ENCODE measurements around the gene NUBP1. TPM values are rescaled to one million over a fixed set of nuclear protein-coding genes. Genes with fewer than 3 reads are reported as not detected.
"Not testable (repeated sequence)": the region's sequence is repeated elsewhere in the genome, so short reads cannot be mapped to it uniquely, and the experiment has no call there.

NUBP1 gene
- polyA plus RNA-seq, 1 donor from 2014 or later = 46.8 TPM

DNA sequence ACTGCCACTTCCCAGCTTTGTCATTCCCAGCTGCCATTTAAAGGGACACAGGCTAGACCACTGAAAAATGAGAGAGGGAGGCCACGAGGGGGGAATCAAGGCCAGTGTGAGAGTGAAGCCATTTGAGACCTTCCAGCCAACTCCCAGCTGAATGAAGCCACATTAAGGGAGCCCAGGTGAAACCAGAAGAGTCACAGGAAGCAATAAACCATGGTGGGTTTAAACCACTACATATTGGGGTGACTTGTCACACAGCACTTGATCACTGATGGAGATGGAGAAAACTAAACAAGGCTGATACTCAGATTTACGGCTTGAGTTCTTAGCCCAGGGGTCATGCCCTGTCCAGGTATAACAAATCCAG, 2.8 kb upstream of the NUBP1 start:
- Mint-ChIP-seq H3K36me3 (peaks cover 4% of the 10 kb centered on the region), H3K9me3 (no peaks in the 10 kb centered on the region), H3K27me3 (no peaks in the 10 kb centered on the region), H3K27ac (peak overlapping the region; percentile 67 to 74 (median 73)), H3K4me1 (peaks cover 36 to 42% (median 38%) of the 10 kb centered on the region in 3 donors), H3K4me3 (peak overlapping the region in 2 of 4 donors; percentile 58 to 73)

- Mint-ChIP-seq H3K27ac (peak overlapping the region; percentile 67 to 74 (median 73)), H3K4me3 (peak overlapping the region in 1 of 4 donors; percentile 73), H3K4me1 (peaks cover 37 to 43% (median 38%) of the 10 kb centered on the region in 3 donors)
- H3K27me3 Mint-ChIP-seq, H3K36me3 Mint-ChIP-seq, H3K9me3 Mint-ChIP-seq: not testable (repeated sequence)
Observed at GRCh38 chr16:10741249-10741648, 2.4 kb upstream of the NUBP1 start.

- Mint-ChIP-seq H3K4me3 (peak overlapping the region in 3 of 4 donors; percentile 18 to 80 (median 73)), H3K27ac (peak overlapping the region; percentile 73 to 85 (median 74)), H3K4me1 (peaks cover 36 to 43% (median 38%) of the 10 kb centered on the region in 3 donors), H3K27me3 (no peaks in the 10 kb centered on the region), H3K36me3 (peaks cover 4% of the 10 kb centered on the region), H3K9me3 (no peaks in the 10 kb centered on the region)
Observed at GRCh38 chr16:10741844-10742243, 1.8 kb upstream of the NUBP1 start.

GRCh38 chr16:10743227-10743609, 424 bp upstream of the NUBP1 start:
- Mint-ChIP-seq H3K27ac (peak overlapping the region; percentile 89 to 100 (median 98)), H3K36me3 (peaks cover 4% of the 10 kb centered on the region), H3K4me3 (peak overlapping the region; percentile 85 to 98 (median 96)), H3K27me3 (no peaks in the 10 kb centered on the region), H3K4me1 (peaks cover 27 to 35% (median 30%) of the 10 kb centered on the region in 3 donors), H3K9me3 (no peaks in the 10 kb centered on the region)

DNA sequence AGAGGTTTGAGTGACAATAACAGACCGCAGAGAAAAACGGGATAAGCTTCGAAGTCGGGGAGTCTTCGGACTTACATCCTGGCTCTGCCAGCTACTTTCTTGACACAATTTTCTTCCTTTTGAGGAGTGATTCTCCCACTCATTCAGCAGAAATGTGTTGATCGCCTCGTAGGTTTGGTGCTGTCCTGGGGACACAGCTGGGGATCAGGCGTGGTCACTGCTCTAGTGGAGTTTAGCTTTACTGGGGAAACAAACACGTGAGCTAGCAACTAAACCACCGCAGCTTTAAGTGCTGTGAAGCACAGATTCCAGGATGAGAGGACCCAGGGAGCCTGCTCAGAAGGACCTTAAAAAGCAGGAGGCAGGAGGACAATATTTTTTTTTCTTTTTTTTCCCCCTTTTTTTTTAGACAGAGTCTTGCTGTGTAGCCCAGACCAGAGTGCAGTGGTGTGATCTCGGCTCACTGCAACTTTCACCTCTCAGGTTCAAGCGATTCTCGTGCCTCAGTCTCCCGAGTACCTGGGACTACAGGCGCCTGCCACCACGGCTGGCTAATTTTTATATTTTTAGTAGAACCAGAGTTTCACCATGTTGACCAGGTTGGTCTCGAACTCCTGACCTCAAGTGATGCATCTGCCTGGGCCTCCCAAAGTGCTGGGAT, 858 bp downstream of the NUBP1 start:
- Mint-ChIP-seq H3K27me3 (no peaks in the 10 kb centered on the region), H3K4me1 (peaks cover 23 to 32% (median 27%) of the 10 kb centered on the region in 3 donors), H3K9me3 (no peaks in the 10 kb centered on the region), H3K4me3 (peak overlapping the region; percentile 85 to 98 (median 96)), H3K27ac (peak overlapping the region; percentile 89 to 100 (median 98)), H3K36me3 (peaks cover 4% of the 10 kb centered on the region)

DNA sequence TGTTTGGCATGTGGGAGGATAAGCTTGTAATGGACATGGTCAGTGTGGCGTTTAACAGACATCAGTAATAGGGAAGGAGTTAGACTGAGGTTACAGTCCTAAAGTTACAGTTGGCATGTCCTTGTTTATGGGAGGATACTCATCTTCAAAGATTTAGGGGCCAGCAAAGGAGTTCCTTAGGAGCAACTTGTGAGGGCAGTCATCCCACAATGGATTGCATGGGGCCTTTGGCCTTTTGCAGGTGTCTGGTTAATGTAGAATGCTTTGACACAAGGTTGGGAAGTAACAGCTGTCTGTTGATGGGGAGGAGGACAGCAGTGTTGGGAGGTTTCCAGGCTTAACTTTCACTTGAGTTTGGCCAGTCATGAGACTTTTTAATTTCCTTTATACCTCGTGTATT, 2.2 kb downstream of the NUBP1 start:
- Mint-ChIP-seq H3K27ac (peak overlapping the region in 1 of 3 donors; percentile 28), H3K4me1 (peaks cover 20 to 28% (median 26%) of the 10 kb centered on the region in 3 donors), H3K9me3 (no peaks in the 10 kb centered on the region), H3K27me3 (no peaks in the 10 kb centered on the region), H3K4me3 (peak overlapping the region in 2 of 4 donors; percentile 35 to 73), H3K36me3 (peaks cover 4% of the 10 kb centered on the region)

DNA sequence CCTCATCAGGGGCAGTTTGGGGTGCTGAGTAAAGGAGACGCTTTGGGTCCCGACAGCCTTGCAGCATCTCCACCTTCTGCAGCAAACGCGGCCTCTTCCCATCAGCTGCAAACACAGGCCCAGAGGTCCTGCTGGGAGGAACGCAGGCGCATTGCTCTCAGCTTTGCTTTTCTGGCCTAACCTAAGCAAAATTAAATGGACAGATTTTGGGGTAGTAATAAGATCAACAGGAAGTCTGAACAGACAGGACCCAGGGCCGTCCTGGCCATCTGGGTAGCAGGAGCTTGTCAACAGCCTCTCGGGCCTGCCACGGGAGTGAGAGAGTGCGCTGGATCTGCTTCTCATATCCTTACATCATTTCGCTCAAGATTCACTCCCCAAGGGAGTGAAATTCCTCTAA, 7.2 kb downstream of the NUBP1 start:
- Mint-ChIP-seq H3K27ac (peak overlapping the region; percentile 61 to 92 (median 89)), H3K9me3 (no peaks in the 10 kb centered on the region), H3K36me3 (peaks cover 5% of the 10 kb centered on the region), H3K27me3 (no peaks in the 10 kb centered on the region), H3K4me1 (peaks cover 16 to 30% (median 30%) of the 10 kb centered on the region in 3 donors), H3K4me3 (peak overlapping the region in 3 of 4 donors; percentile 36 to 83 (median 61))

GRCh38 chr16:10751291-10751697, 7.7 kb downstream of the NUBP1 start:
- Mint-ChIP-seq H3K4me3 (peak overlapping the region in 3 of 4 donors; percentile 61 to 83 (median 73)), H3K4me1 (peaks cover 15 to 30% (median 29%) of the 10 kb centered on the region in 3 donors), H3K27ac (peak overlapping the region; percentile 61 to 92 (median 89)), H3K36me3 (peaks cover 5% of the 10 kb centered on the region), H3K9me3 (no peaks in the 10 kb centered on the region), H3K27me3 (no peaks in the 10 kb centered on the region)

DNA sequence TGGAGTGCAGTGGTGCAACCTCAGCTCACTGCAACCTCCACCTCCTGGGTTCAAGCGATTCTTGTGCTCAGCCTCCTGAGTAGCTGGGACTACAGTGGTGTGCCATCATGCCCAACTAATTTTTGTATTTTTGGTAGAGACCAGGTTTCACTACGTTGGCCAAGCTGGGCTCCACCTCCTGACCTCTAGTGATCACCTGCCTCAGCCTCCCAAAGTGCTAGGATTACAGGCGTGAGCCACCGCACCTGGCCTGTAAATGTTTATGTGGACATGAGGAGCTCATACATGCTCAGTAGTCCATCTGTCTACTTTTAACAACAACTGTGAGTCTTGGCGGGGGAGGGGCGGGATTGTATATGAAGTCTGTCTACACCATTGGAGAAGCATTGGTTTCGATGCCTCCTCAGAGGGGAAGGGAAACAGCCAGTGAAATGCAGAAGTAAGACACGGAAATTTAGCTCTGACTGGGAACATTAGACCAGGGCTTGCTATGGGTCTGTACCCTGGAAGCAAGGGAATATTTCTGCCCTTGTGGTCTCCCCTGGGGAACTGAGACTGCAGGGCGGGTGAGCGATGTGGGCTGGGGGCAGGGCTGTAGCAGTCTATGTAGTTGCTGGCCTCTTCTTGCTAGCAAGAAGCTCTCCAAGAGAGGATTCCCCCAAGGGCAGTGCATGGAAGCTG, 9.3 kb downstream of the NUBP1 start:
- H3K4me1 Mint-ChIP-seq = peaks cover 15 to 34% (median 29%) of the 10 kb centered on the region in 3 donors
- peak overlapping the region in 3 of 4 donors; percentile 1 to 67 (median 66) for H3K4me3 Mint-ChIP-seq
- H3K36me3 Mint-ChIP-seq = peaks cover 5% of the 10 kb centered on the region
- peak overlapping the region; percentile 16 to 93 (median 22) for H3K27ac Mint-ChIP-seq
- no peaks in the 10 kb centered on the region for H3K27me3 Mint-ChIP-seq
- H3K9me3 Mint-ChIP-seq = no peaks in the 10 kb centered on the region

DNA sequence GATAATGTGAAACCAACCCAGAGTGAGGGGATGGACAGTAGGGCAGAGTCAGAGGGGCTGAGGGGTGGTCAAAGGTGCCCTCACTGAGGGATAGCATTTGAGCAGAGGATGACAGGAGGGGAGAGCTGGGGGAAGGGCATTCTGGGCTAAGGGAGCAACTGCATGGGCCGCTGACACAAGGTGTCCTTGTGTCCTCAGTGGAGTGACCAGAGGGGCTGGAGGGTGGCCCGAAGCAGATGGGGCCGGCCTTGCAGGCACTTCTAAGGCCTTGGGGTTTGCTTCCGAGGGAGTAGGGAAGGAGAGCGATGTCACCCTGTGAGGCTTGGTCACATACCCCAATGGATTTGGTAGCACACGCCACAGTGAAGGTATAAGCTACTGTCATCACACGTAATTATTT, 10.0 kb downstream of the NUBP1 start:
- Mint-ChIP-seq H3K27ac (peak overlapping the region; percentile 2 to 93 (median 16)), H3K4me1 (peaks cover 15 to 34% (median 29%) of the 10 kb centered on the region in 3 donors), H3K4me3 (peak overlapping the region in 3 of 4 donors; percentile 21 to 67 (median 66)), H3K36me3 (peaks cover 5% of the 10 kb centered on the region), H3K9me3 (no peaks in the 10 kb centered on the region), H3K27me3 (no peaks in the 10 kb centered on the region)

DNA sequence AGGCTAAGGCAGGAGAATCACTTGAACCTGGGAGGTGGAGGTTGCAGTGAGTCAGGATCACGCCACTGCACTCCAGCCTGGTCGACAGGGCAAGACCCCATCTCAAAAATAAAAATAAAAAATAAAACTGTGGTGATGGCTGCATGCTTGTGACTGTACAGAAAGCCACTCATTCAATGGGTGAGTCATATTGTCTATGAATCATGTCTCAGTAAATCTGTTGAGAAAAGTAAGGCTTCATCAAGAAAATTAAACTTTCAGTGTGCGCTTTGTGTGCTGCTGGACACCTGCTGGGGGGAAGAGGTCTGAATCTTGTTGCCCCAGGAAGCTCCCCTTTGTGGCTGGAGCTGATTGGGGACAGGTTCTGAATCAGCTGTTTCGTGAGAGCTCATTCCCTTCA, 11.3 kb downstream of the NUBP1 start:
- no peaks in the 10 kb centered on the region for H3K27me3 Mint-ChIP-seq
- peaks cover 5% of the 10 kb centered on the region for H3K36me3 Mint-ChIP-seq
- H3K4me3 Mint-ChIP-seq = no peak overlapping the region
- H3K4me1 Mint-ChIP-seq = peaks cover 15 to 34% (median 29%) of the 10 kb centered on the region in 3 donors
- H3K9me3 Mint-ChIP-seq = no peaks in the 10 kb centered on the region
- H3K27ac Mint-ChIP-seq = peak overlapping the region in 1 of 3 donors; percentile 46

GRCh38 chr16:10756574-10756973, 12.9 kb downstream of the NUBP1 start:
- H3K4me3 Mint-ChIP-seq = no peak overlapping the region
- H3K27me3 Mint-ChIP-seq = no peaks in the 10 kb centered on the region
- H3K27ac Mint-ChIP-seq = no peak overlapping the region
- H3K9me3 Mint-ChIP-seq = no peaks in the 10 kb centered on the region
- peaks cover 7% of the 10 kb centered on the region for H3K36me3 Mint-ChIP-seq
- H3K4me1 Mint-ChIP-seq = peaks cover 7 to 26% (median 19%) of the 10 kb centered on the region in 3 donors

- Mint-ChIP-seq H3K27ac (peak overlapping the region in 1 of 3 donors; percentile 80), H3K4me3 (no peak overlapping the region), H3K36me3 (peaks cover 10% of the 10 kb centered on the region), H3K27me3 (no peaks in the 10 kb centered on the region), H3K4me1 (peaks cover 5 to 14% (median 9%) of the 10 kb centered on the region in 3 donors), H3K9me3 (no peaks in the 10 kb centered on the region)
Observed at GRCh38 chr16:10760858-10761257, 17.2 kb downstream of the NUBP1 start.

DNA sequence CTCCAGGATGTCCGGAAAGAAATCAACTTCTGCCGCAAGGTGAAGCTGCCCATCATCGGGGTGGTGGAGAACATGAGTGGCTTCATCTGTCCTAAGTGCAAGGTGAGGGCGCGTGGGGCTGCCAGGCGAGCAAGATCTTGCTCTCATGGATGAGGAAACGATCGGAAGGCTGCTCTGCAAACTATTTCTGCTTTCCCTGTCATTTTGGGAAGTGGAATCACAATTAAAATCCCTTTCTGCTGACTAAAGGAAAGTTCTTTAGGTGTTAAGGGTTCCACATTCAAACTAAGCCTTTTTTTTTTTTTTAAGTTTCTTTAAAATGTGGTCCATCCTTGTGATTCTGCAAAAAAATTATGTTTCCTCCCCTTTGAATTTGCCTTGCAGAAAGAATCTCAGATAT, 17.7 kb downstream of the NUBP1 start:
- Mint-ChIP-seq H3K9me3 (no peaks in the 10 kb centered on the region), H3K4me3 (no peak overlapping the region), H3K27me3 (no peaks in the 10 kb centered on the region), H3K36me3 (peaks cover 13% of the 10 kb centered on the region), H3K4me1 (peaks cover 10 to 18% (median 14%) of the 10 kb centered on the region in 3 donors), H3K27ac (no peak overlapping the region)

DNA sequence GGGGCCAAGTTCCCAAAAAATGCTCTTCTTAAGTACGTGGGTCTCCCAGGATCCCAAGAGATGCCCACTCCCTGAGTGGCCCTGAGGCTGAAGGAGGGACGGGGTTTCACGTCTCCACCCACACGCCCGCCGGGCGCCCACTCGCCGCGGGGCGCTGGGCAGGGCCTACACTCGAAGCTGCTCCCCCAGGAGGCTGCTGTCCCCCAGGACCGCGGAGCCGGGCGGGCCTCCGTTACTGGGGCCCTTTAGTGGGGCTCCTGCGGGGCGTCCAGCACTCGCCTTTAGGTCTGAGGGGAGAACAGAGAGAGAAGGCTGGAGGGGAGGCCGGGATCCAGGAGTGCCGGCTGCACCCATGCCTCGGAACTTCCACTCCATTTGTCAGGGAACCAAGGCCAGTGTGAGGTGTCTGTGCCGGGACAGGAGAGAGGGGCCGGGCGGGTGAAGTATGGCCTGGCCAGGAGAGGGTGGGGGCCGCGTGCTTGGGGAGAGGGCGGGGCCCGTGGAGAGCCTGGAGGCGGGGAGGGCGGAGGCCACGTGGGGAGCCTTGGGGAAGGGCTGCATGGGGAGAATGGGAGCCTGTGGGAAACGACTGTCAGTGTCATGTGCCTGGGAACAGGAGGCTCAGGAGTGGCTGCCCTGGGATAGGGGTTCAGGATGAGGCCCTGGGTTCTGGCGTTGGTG, 18.8 kb downstream of the NUBP1 start:
- Mint-ChIP-seq H3K27me3 (no peaks in the 10 kb centered on the region), H3K9me3 (no peaks in the 10 kb centered on the region), H3K27ac (no peak overlapping the region), H3K36me3 (peaks cover 13% of the 10 kb centered on the region), H3K4me3 (no peak overlapping the region), H3K4me1 (peaks cover 13 to 18% (median 15%) of the 10 kb centered on the region in 3 donors)

All from IgD-negative memory B cell (primary cell).